ENCODE results near the gene BID. TPM values are rescaled to one million over a fixed set of nuclear protein-coding genes. Genes with fewer than 3 reads are reported as not detected.

BID gene
- total RNA-seq, 4 donors from 2014 or later = 34.4 to 43.0 (median 37.2) TPM

- DNase-seq (ENCODE audit: low spot score) (no peak), ATAC-seq (ENCODE audit: low FRiP score) (no peak)
- TF ChIP-seq, protein P1, sequence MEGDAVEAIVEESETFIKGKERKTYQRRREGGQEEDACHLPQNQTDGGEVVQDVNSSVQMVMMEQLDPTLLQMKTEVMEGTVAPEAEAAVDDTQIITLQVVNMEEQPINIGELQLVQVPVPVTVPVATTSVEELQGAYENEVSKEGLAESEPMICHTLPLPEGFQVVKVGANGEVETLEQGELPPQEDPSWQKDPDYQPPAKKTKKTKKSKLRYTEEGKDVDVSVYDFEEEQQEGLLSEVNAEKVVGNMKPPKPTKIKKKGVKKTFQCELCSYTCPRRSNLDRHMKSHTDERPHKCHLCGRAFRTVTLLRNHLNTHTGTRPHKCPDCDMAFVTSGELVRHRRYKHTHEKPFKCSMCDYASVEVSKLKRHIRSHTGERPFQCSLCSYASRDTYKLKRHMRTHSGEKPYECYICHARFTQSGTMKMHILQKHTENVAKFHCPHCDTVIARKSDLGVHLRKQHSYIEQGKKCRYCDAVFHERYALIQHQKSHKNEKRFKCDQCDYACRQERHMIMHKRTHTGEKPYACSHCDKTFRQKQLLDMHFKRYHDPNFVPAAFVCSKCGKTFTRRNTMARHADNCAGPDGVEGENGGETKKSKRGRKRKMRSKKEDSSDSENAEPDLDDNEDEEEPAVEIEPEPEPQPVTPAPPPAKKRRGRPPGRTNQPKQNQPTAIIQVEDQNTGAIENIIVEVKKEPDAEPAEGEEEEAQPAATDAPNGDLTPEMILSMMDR (IDR thresholded peaks at IDR 0.05) = no peak
These were observed 20.7 kb upstream of the BID start for GRCh38 chr22:17794726-17795542.

GRCh38 chr22:17792854-17793434 lies 18.7 kb upstream of the BID start:
- TF ChIP-seq, protein P1 (IDR thresholded peaks at IDR 0.05) = no peak
- DNase-seq (ENCODE audit: low spot score) = no peak
- ATAC-seq (ENCODE audit: low FRiP score) = no peak

DNA sequence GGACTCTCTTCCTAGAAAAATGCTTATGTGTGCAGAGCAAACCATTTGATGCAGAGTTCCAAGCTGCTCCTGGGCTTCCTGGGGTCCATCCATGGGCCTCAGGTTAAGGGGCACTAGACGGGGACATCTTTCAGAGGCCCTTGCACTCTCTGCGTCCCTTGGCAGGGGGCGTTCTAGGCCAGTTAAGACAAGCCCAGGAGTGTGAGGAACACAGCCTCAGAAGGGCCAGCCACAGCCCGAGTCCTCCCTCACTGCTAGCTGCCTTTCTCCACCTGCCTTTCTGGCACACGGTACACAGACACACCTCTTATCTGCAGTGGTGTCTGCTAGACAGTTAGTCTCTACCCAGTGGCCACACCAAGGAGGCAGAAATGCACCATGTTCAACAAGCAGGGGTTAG lies 18.0 kb upstream of the BID start:
- TF ChIP-seq, protein P1 (IDR thresholded peaks at IDR 0.05) = no peak
- ATAC-seq (ENCODE audit: low FRiP score) (no peak), DNase-seq (ENCODE audit: low spot score) (no peak)

- ATAC-seq (ENCODE audit: low FRiP score) (no peak), DNase-seq (ENCODE audit: low spot score) (no peak)
- TF ChIP-seq, protein P1 (IDR thresholded peaks at IDR 0.05) = no peak
These were observed 16.9 kb upstream of the BID start for GRCh38 chr22:17791196-17791595.

DNA sequence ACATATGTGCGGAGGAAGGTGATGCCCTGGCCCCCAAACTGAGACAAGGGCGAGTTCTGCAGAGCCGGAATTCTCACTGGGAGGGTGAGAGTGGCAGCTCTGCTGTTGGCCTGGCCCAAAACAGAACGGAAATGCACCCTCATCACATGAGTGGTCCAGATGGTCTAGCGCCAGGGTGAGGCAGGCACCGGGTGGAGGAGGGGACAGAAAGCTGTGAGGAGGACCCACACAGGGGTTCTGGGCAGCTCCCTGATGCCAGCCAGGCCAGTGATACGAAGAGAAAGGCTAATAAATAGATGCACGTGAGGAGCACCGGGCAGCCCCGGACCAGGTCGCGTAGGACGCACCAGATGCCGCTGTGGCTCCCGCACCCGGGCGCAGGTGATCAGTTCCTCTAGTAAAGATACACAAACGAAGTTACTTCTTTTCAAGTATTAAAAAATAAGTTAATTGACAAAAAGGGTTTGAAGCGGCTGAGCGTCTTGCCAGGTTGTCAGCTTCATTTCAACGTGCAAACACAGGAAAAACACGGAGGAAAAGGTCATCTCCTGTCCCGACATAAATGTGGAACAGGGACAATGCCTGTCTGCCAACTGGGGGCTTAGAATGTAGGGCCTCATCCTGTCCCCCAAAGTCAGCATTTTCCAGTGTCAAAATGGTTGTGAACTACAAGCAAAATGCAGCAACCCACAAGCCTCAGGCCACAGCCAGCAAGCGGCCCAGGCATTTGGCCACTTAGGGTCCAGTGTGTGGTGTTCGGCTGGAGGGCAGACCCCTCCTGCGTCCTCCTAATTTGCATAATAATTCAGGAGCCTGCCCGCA lies 15.3 kb upstream of the BID start:
- ATAC-seq (ENCODE audit: low FRiP score) (no peak), DNase-seq (ENCODE audit: low spot score) (no peak)
- TF ChIP-seq, protein P1 (IDR thresholded peaks at IDR 0.05) = no peak

DNA sequence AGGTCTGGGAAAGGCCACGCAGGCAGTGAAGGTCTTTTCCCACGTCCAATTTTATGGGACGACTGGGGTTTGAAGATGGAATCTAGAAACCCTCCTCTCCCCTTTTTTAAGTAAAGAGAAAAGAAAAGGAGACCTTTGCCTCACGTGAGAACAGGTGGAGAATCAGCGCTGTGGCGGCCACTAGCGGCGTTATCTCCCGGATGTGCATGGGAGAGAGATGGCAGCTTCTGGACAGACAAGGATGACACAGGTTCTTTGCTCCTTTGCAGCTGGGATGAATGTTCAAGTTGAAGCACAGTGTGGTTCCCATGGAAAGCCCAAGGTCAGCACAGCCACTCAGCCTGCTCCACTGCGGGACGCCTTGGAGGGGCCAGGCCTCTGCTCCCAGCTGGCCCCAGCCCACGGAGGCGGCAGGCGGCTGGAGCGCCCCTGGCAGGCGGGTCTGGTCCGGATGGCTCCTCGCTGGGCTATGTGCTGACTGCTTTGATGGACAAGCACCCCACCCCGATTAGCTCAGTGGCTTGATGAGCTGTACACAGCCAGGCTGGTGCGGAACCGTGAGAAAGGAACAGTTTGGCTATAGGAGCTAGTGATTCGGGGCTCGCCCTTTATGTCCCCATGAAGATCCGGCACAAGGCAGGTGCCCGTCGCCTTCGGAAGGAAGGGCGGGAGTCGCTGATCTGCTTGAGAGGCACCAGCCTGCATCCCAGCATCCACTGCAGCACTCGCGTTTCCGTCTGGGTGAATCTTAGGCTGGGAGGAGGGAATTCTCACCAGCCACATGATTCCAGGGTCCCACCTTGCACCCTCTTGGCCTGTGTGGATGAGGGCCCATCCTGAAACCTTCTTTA lies 14.5 kb upstream of the BID start:
- ATAC-seq (ENCODE audit: low FRiP score) = no peak
- TF ChIP-seq, protein P1 (IDR thresholded peaks at IDR 0.05) = no peak
- DNase-seq (ENCODE audit: low spot score) = no peak

All from omental fat pad (tissue), 4 donors.